Stimulated activated CD8-positive, alpha-beta memory T cell treated with anti-CD3 and anti-CD28 coated beads, Interleukin-4, amount 100 ng/mL, for 1 hour (primary cell): ENCODE data around the gene PHLDB2.
"Not testable (repeated sequence)": the region's sequence is repeated elsewhere in the genome, so short reads cannot be mapped to it uniquely, and the experiment has no call there.

Experiments
- DNase-seq, 2 donors: peaks; one replicate each; pipeline ENCODE4 v3.0.0-alpha.2; 2020; ENCODE audit warnings: low read depth in 2 of 2, low spot score in 1 of 2

PHLDB2 gene

GRCh38 chr3:111859061-111859973 is at the start of gene PHLDB2:
Gene PHLDB2 (plus strand): TSS chr3:111859265. CDS start chr3:111884078, 24,813 bp downstream.
- DNase-seq, result peak in 1 of 2 donors; percentile 34

DNA sequence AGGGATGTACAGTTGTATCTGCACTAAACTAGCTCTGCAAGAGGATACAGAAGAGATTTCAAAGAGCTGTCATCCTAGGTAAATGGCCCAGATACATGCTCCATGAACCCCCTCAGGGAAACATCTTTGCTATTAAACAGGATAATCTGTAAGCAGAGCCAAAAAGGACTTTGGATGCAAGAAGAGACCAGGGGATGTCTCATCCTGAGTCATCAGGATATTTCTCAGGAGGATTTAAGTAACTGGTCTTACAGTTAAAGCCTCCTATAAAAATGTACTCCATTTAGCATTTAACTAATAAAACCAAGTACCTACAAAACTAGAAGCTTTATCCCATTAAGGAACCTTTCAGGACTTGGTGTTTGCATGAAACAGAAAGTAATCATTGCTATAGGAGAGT is 48.2 kb upstream of the PHLDB2 start:
- no peak for DNase-seq

DNA sequence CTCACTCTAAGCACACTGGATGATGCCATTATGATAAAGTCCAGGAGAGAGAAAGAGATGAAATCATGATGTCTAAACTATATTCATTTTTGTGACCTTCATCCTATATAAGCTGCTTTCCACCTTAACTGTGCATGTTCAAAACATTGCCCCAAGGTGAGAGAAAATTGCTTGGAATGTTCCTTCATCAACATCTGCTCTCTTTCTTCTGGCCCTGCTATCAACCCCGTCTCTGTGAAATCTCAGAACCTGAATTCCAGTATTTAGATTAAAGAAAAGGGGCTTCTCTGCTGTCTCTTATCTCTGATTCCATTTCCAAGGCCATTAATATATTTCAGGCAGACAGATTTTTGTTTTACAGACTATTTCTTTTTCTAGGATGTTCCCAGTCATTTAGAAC is 47.3 kb upstream of the PHLDB2 start:
- no peak for DNase-seq

- no peak for DNase-seq
Measured at GRCh38 chr3:111812701-111813100, 46.4 kb upstream of the PHLDB2 start.

GRCh38 chr3:111813441-111813840 is 45.6 kb upstream of the PHLDB2 start:
- no peak for DNase-seq

GRCh38 chr3:111813979-111814378 is 45.1 kb upstream of the PHLDB2 start:
- DNase-seq, result no peak

DNA sequence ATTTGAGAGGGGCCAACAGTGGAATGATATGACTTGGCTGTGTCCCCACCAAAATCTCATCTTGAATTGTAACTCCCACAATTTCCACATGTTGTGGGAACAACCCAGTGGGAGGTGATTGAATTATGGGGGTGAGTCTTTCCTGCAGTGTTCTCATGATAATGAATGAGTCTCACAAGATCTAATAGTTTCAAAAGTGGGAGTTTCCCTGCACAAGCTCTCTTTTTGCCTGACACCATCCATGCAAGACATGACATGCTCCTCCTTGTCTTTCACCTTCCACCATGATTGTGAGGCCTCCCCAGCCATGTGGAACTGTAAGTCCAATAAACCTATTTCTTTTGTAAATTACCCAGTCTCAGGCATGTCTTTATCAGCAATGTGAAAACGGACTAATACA is 42.3 kb upstream of the PHLDB2 start:
- DNase-seq, result not testable (repeated sequence)

- DNase-seq, result no peak
Measured at GRCh38 chr3:111819927-111820326, 39.1 kb upstream of the PHLDB2 start.

- no peak for DNase-seq
Measured at GRCh38 chr3:111820651-111821050, 38.4 kb upstream of the PHLDB2 start.

DNA sequence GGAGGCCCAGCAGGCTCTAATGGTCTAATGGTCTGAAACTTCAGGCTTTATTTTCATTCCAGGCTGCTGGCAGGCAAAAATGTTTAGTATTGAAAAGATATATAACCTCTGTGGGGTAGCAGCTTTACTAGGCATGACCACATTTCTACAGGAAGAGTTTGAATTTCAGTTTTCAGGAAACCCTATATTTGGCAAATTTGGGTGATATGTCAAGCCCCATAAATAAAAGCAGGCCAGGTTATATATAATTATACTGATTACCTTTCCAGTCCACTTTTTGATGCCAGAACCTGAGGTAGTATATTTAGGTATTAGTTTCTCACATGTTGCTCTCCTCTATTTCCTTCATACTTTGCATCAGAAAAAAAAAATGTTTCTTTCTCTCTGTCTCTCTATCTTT is 37.2 kb upstream of the PHLDB2 start:
- no peak for DNase-seq

- no peak for DNase-seq
Measured at GRCh38 chr3:111822804-111823203, 36.3 kb upstream of the PHLDB2 start.

DNA sequence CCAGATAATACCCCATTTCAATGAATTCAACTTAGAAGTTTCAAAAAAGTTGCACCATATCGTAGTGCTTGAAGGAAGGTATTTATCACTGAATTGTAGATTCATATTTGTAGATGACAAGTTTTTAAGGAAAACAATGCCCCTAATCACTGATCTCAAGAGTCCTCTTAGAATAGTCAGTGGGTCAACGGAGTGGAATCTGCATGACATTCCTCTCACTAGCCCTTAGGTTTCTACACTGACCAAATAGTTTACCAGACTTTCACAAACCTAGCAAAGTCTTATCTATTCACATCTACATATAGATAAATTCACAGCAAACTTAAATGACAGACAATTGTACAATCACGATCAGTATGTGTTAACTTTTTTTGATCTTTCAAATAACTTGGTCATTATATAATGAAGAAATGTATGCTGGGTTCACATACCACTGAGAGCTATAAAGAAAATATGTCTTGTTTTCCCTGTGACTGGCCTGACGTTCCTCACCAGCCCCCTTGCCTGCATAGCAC is 35.7 kb upstream of the PHLDB2 start:
- DNase-seq, result no peak

- DNase-seq, result no peak
Measured at GRCh38 chr3:111824351-111824750, 34.7 kb upstream of the PHLDB2 start.

DNA sequence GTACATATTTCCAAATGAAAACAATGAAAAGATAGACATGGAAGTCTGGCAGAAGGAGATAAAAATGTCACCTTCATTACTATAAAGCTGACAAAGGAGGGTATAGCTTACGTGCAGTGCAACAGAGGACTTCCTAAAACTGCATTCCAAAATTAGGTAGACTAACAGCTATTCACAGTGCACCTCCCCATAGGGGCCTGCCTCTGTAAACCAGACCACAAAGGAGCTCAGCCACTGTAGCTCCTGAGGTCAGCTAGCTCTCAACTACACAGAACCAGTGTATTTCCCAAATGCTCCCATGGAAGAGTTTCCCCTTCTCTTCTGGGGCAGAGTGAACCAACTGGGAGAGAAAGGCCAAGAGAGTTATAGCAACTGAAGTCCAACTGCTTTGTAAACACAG is 31.2 kb upstream of the PHLDB2 start:
- DNase-seq, result no peak

- no peak for DNase-seq
Measured at GRCh38 chr3:111828530-111828929, 30.5 kb upstream of the PHLDB2 start.

DNA sequence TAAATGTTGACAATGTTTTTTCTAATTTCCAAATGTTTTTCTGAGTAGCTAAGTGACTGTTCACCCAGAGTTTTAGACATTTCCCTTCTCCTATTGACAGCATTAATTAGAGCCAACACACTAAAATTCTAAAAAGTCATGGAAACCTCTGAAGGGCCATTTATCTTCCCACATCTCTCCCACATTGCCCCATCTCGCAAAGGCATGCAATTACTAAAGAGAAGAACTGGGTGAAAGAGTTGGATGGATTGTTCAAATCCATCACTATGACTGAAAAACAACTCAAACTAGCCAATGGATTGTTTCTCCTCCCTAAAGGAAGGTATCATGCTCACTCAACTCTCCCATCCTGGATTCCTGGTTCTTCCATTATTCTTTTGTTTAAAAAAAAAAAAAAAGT is 30.0 kb upstream of the PHLDB2 start:
- DNase-seq, result no peak

- no peak for DNase-seq
Measured at GRCh38 chr3:111831840-111832239, 27.2 kb upstream of the PHLDB2 start.

DNA sequence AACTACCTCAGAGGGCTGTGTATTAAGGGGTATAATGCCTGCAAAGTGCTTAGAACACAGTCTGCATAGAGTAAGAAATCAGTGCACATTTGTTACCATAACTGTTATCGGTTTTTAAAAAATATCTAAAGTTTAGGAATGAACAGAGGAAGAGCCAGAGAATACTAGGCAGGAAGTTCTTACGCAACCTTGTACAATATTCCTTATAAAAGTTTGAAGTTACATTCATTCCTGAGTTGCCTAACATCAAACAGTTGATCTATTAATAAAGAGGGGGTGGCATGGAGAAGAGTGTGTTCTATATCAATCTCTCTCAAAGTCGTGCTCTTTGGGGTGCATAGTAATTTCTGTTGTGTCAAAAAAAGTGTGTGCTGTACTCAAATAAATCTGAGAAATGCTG is 22.0 kb upstream of the PHLDB2 start:
- no peak for DNase-seq

- no peak for DNase-seq
Measured at GRCh38 chr3:111838133-111838532, 20.9 kb upstream of the PHLDB2 start.

DNA sequence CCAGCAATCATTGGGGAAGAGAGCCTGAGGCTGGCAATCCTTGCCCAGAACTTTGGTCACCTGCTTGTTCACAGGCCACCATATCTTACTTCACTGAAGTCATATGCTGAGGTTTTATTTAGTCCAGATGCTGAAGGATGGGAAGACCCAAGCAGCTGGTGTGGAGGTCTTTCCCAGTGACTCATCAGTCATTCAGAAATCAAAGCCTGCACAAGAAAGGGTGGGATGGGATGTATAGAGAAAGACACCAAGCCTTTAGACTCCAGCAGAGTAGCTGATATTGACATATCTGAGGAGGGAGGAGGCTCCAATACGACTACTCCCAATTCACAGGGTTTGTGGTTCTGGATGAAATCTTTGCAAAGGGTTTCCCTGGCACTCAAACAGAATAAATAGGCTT is 13.0 kb upstream of the PHLDB2 start:
- DNase-seq, result no peak

DNA sequence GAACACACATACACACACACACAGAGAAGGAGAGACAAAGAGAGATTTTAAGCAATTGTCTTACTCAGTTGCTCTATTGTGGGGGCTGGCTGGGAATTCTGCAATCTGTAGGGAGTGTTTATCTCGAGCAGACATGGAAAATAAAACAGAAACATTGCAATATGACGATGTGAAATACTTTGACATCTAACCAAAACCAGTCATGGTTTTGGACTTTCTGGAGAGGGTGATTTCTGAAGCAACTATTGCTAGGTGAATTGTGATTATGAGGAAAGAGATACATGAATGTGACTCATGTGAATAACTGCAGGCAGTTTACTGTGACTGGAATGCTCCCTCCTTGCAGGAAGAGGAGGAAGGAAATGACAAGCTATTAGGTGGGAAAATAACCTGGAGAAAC is 12.3 kb upstream of the PHLDB2 start:
- no peak for DNase-seq

GRCh38 chr3:111848283-111848682 is 10.8 kb upstream of the PHLDB2 start:
- DNase-seq, result no peak

DNA sequence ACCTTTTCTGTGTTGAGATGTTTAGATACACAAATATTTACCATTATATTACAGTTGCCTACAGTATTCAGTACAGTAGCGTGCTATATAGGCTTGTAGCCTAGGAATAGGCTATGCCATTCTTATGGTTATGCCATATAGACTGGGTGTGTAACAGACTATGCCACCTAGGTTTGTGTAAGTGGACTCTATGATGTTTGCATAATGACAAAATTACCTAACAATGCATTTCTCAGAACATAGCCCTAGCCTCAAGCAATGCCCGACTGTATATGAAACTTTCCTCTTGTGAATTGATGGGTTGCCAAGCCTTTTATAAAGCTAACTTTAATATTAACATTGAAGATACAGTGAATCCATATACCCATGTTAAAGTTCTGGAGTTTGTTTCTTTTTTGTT is 10.3 kb upstream of the PHLDB2 start:
- DNase-seq, result no peak
